NCI-H2107 (cell line): Measurements from ENCODE around the gene DFFB.
A peak's percentile ranks its signal among the peaks of the same experiment; 100 is the strongest.

ENCODE experiments used
- DNase-seq: peaks from one replicate; lab custom pipeline; 2025; lab: John Stamatoyannopoulos, UW

DFFB gene

DNA sequence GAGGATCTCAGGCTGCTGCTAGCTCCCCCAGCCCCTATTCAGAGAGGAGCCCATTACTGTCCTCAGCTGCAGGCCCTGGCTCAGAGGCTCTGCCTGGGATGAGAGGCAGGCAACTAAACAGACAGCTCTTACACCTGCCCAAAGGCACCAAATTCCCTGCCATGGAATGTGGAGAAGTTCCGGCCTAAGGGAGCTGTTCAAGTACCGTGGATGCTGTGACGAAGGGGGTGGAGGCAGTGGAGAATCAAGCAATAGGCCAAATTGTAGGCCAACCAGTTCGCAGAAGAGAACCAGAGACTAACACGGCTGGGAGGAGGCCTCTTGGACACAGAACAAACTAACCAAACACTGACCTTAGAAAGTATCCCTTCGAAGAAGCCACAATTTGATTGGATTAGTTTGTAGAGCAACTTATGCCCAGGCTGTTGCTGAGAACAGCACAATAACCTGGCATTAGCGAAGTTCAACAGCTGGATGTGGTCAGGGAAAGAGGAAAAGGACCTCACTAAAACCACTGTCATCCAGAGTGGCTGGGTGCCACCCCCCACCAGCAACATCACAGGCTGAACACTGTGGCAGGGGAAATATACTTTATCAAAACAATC, 39.2 kb downstream of the DFFB start:
- no peak for DNase-seq

DNA sequence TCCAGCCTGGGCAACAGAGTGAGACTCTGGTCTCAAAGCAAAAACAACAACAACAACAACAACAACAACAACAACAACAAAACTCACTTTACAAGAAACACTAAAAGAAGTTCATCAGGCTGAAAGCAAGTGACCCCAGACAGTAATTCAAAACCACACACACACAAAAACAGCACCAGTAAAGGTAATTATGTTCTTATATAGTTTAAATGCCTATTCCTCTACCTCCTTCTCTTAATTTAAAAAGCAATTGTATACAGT, 41.1 kb downstream of the DFFB start:
- no peak for DNase-seq

DNA sequence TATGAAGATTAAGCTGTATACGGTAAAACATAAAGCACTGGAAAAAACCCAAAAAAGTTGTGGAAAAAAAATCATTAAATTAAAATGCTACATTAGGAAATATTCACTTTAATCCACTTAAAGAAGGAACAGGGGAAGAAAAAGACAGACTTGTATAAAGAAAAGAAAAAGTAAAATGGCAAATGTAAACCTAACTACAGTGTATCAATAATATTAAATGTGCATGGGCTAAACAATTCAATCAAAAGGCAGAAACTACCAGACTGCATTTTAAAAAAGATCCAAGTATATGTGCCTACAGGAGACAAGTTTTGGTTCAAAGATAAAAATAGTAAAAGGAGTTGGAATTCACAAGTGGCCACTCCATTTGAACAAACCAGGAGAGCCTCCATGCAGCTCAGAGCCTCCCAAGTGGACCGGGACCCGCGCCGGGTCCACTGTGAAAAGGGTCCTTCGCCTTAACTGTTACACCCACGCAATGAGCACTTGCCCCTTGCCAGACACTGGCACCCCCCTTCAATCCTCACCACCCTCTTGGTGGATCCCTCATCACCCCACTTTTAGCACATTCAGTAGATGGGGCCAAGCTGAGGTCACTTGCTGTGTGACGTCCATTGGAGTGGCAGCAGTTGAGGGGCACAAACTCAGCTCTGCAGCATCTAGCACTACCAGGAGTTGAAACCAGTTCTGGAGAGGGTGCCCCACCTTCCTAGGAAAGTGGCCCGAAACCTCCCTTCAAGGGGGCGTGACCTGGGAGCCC, 41.9 kb downstream of the DFFB start:
- no peak for DNase-seq

DNA sequence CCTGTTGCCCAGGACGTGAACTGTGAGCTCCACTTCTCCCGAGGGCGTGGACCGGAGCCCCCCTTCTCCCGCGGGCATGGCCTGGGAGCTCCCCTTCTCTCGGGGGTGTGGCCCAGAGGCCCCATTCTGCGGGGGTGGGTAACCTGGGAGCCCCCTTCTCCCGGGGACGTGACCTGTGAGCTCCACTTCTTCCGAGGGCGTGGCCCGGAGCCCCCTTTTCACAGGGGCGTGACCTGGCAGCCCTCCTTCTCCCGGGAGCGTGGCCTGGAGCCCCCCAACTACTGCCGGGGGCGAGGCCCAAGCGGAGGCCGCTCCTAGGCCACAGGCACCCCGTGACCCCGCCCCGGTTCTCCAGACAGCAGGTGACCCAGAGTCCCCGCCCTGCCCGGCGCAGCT, 42.5 kb downstream of the DFFB start:
- DNase-seq = no peak

DNA sequence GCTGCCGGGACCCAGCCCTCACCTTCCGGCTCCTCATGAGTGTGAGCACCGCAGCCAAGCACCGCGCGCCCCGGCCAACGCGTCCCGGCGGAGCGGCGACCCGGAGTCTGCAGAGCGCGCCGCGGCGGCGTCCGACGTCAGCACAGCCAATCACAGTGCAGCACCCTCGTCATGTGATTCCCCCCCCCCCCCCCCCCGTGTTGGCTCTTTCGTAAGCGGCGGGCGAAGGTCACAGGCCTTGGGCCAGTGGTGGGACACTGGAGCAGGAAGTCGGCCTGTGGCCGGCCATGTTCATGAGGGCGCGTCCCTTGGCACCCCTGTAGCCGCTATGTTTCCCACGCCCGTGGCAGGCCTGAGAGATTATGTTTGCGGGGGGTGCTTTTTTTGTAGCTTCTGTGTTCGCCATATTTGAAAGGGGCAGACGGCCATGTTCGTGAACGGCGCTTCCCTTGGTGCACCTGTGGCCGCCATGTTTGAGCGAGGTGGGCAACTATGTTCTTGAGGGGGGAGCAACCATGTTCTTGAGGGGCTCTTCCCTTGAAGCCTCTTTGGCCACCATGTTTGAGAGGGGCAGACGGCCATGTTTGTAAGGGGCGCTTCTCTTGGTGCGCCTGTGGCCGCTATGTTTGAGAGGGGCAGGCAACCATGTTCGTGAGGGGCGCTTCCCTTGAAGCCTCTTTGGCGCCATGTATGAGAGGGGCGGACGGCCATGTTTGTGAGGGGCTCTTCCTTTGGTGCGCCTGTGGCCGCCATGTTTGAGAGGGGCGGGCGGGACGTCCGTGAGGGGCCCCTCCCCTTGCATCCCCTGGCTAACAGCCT, 43.1 kb downstream of the DFFB start, which contains the start of gene C1orf174:
Gene C1orf174, minus strand, starts transcription at position 123 of the 819 bp plus-strand sequence. Its CDS starts 86 bp downstream, at position 37.
- DNase-seq = peak; percentile 70

DNA sequence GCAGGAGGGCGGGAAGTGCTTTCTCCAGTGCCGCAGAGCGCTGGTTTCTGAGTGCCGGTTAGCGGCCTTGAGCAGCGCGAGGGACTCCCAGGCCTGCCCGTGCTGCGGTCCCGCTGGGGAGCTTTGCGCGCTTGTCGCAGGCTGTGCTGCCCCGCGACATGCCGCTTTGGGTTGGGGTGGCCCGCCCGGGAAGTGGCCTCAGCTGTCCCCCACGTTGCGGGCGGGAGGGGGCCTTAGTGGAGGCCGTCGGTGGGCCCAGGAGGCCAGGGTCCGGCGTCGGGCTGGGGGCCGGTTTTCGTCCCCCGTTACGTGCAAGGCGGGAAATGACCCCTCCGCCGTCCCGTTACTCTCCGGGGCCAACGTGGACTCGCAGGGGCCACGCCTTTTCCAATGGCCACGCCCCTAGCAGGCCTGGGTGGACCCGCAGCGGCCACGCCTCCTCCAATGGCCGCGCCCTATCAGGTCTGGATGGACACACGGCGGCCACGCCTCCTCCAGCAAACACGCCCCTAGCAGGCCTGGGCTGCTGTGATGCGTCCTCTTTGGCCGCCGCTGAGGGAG, 43.8 kb downstream of the DFFB start:
- no peak for DNase-seq

DNA sequence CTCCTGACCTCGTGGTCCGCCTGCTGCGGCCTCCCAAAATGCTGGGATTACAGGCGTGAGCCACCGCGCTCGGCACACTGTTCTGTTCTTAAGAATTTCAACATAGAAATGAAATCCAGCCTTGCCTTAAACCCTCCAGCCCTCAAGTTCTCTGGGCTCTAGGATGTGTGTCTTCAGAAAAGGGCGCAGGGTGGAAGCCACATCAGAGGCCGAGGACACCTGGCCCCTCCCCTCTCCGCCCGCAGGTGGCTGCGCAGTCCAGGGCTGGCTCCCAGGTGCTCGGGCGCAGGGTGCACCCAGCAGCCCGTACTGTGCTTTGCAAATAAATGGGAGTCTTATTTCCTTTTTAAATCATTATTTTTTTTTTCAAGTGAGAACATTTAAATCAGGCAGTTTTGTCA, 44.8 kb downstream of the DFFB start:
- no peak for DNase-seq

DNA sequence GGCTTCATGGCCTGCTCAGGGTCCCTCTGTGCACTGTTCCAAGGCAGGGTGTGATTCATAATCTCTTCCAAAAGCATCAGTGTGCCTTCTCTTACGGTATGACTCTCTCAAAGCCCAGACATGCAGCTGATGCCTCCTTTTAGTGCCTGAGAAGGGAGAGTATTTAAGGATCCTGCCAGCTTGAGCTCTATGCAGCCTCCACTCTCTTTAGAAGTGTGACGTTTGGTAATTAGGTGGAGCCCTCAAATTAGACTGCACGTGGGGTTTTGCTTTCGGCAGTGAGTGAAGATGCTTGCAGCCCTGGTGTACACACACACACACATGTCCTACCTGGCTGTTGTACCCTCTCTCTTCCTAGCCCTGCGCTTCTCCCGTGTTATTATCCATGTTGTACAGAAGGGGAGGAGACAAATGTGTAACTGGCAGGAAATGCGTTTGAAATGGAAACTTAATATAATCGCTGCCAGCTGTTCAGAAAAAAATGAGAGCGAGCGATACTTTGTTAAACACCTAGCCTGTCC, 45.4 kb downstream of the DFFB start:
- DNase-seq = no peak

DNA sequence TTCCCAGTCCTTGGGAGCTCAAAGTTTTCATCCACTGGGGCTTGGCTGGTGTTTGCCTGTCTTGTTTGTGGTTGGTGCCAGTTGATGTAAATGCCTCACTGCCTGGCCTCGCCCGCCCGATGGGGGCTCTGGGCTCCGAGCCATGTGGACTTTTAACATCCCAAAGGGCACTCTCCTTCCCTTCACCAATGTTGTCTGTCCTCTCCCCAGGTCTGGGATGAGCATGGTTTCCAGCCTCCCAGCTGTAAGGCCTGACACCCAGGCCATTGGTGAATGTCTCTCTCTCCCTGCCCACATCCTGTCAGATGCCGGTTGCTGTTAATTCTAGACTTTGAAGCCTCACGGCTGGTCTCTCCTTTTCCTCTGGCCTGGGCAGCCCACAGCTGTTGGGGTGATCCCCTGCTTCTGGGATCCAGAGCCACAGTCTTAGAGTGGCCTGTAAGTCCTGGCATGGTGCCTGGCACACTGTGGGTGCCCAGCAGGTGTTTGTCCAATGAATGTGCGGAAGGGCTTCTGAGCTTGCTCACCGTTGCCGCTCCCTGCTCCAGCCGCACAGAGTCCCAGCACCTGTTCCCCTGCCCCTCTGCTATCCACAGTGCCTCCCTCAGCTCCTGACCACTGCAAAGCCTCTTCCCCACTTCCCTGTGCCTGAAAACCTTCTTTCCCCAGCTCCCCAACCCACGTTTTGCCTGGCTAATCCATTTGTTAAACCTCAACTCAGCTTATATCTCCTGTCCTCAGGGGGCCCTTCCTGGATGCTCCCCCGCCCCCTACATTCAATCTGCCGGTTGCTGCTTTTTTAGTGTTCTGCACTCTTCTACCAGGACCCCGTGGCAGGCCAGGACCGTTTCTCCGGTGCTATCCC, 46.1 kb downstream of the DFFB start:
- DNase-seq = no peak

DNA sequence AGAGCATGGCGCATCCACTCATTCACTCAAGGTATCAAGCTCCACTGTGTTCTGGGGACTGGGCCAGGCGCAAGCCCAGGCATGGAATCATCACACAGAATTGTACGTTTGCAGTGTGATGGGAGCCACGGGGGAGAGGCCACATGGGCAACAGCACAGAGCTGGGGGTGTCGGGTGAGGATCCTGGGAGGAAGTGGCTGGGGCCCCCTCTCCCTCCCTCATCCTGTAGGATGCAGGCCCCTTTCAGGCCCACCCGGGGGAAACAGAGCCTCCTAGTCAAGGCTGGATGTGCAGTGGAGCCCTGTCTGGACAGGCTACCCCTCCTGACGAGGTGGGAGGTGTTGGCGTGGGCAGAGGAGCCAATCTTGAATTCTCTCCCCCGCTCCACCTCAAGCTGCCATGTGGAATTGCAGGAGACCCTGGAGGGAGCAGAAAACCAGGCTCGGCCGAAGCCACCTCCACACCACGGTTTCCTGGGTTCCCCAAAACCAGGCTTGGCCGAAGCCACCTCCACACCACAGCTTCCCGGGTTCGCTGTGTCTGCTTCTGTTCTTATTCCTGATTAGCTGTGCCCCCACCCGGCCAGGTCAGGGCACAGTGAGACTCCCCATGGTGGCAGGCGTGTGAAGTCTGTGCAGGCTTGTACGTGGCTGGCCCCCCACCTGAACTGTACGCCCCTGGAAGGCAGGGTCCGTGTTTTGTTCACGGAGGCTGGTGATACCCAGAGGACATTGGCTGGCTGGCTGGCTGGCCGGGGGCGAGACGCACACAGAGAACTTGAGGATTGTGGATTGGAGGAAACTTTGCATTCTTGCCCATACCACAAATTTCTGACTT, 46.9 kb downstream of the DFFB start:
- no peak for DNase-seq

DNA sequence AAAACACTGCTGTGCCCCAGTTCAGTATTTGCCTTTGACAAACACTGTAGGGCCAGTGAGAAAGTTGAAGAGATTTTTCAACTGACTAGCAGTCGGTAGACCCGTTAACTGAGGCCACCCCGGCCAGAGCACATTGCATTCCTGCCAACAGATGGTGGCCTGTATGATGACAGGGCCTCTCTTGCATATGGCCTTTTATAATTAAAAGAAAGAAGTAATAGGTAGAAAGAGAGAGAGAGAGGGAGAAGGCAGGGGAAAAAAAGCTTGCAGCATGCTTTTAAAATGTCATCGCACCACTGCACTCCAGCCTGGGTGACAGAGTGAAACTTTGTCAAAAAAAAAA, 47.5 kb downstream of the DFFB start:
- no peak for DNase-seq

DNA sequence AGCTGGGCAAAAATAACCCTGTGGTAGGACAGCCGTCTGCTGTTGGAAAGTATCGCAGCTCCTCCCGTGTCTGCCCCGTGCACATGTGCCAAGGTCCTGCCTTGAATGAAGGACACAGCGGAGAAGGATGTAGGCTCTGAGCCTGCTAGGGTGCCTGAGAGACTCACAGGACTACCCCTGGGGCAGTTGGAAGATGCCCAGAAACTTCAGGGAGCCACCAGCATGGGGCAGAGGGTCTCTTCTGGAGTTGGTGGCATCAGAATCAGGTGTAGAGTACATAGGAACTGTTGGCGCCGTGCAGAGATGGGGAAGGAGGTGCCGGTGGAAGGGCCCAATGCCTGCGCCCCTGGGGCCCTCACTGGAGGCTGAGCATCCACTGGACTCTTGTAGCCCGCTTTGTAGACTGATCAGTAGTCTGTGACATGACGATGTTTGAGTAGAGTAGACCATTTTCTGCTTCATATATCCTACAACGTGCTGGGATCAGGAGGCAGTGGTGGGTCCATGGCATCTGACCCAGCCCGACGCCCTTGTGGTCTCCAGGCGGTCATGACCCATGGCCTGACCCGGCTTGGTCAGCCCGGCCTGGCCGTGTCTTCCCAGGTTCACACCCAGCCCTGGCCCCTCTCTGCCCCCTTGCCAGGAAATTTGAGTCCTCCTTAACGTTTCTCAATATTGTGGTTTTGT, 48.1 kb downstream of the DFFB start:
- no peak for DNase-seq

DNA sequence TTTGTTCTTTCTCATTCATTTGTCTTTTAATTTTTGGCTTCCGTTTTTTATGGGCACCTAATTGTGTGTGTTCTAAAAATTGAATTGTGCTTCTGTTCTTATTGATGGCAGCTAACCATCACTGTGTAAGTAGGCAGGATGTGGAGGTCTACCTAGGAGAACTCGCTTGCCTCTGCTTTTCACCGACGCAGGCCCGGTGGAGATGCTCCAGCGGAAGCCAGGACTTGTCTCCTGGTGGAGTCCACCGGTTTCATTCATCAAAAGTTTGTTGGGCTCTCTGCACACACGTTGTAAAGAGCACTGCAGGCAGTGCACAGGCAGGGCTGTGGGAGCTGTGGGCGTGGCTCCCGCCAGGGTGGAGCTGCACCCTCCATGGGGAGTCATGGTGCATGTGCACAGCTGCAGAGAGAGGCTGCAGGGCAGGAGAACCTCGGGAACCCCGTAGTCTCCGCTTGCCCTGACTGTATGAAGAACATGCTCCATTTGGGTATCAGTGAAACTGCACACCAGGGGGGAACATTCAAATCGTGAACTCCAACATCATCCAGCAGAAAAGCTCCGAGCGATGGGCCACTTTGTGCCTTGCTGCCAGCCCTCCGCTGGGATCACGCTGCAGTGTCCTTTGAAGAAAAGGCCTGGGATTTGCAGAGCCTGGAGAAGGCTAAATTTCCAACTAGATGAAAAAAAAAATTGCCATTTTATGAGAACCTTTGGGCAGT, 48.8 kb downstream of the DFFB start:
- no peak for DNase-seq

DNA sequence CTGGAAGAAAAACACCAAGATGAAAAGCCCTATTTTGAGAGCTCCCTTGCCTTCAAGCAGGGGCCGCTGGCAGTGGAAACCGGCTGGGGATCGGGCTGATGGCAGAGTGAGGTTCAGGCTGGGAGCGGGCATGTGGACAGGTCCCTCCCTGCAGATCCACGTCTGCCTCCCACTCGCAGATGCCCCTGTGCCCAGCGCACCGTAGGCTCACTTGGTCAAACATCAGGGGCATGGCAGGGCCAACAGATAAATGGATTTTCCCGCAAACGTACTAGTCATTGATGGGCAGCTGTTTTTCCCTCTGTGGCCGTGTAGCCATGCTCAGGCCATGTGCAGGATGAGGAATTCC, 49.4 kb downstream of the DFFB start:
- DNase-seq = no peak

DNA sequence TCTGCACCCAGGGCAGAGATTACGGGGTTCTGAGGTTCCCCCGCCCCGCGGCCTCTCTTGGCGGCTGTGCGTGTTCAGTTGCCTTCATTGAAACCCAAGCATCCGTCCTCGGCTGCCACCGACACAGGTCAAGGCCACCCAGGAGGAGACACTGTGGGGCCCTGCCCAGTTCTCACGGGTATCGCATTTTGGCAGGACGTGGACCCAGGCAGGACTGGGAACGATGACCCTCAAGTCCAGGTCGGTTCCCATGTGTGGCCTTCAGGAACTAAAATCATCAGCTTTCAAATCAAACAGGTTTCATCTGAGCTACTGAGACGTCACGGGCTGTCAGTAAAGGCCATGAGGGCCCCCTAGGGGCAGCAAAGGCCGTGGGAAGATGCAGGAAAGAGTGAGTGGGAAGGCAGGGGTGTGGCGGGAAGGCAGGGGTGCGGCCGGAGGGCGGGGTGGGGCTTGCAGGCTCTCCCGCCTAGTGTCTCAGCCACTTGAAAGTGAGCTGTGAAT, 49.8 kb downstream of the DFFB start:
- no peak for DNase-seq

DNA sequence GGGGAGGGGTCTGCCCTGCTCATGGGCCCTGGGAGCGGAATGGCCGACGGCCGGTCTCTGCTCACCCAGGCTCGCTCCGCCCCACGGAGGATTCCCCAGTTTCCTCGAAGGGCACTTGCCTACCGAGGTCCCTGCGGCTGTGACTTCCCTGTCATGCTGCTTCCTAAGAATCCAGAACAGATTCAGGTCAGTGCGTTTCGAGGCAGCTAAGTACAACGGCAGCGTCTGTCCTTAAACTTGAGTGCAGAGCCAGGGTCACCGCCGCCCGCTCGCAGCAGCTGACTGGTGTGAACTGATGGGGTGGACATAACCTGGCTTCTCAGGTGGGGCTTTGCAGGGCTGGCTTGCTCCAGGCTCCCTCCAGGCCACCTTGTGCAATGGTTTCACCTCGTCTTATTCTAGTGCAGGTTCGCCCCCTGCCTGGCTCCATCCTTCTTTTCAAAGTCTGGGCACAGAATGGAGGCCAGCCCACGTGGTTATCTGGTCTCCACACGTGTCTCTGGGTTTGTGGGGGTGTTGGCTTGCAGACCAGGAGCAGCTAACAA, 50.4 kb downstream of the DFFB start:
- no peak for DNase-seq

DNA sequence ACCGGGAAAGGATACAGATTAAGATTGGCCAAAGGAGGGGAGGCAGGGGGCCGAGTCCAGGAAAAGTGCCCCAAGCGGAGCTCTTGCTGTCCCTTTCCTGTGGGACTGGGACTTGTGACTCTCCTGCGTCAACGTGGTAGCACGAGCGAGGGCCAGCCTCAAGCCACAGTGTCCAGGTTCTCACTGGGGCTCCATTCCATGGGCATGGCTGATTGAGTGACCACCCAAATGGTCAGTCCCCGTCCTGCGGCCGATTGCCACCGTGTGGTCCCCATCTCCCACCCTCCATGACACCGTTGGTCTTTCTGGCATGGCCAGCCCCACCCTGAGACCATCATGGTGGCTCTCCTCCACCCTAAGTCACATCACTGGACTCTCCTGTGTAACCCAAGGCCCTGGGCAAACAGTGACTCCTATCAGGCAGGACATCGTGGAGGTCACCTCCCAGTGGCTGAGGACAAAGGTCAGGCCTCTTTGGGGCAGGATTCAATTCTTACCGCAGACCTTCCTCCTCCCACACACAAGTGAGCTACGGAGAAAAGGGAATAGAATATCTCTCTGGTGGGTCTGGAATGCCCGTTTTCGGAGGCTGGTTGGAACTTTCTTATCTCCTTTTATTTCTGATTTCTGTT, 51.7 kb downstream of the DFFB start:
- DNase-seq = no peak

DNA sequence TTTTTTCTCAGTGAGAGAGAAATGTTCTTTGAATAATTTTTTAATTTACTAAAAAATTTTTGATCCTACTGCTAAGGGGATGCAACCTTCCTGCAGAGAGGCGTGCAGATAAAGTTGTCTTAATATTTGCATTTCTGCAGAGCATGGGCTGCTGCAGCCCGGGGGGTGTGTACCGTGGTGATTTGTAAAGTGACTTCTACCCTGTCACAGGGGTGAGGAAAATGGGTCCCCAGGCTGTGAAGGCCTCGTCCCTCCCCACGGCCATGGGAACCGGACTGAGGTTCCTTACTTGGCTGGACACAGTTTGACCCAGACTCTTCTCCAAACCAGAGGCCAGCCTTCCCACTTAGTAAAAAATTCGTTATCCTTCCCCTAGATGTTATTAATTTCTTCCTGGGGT, 52.3 kb downstream of the DFFB start:
- DNase-seq = no peak
